HCT116 (cell line): ENCODE data around the gene PRR20D. TPM values are rescaled to one million over a fixed set of nuclear protein-coding genes. Genes with fewer than 3 reads are reported as not detected.
"Not testable (repeated sequence)": the region's sequence is repeated elsewhere in the genome, so short reads cannot be mapped to it uniquely, and the experiment has no call there.

Source experiments
- ATAC-seq: fragments of 200-7000 bp; cut with Tn5 transposase; 2 replicates; pipeline ENCODE4 v1.9.1; 2020; ENCODE audit warnings: mild to moderate bottlenecking, moderate library complexity
- BruUV-seq: library from RNA; stranded (reverse); fragments of 400-500 nt; replicated peaks from 2 replicates; lab custom pipeline; 2021; lab: Mats Ljungman, UMichigan
- CTCF ChIA-PET: fragments of 300-600 bp; sonication (Branson Sonifier 250); formaldehyde crosslinking; loops from one replicate; lab custom pipeline; 2021; ENCODE audit warnings: antibody characterized with exemption; lab: Charles Lee
- POLR2A ChIA-PET: fragments of 300-600, 350-600 bp; sonication (Branson Sonifier 250); formaldehyde crosslinking; loops from one replicate; lab custom pipeline; 2021; ENCODE audit warnings: antibody characterized with exemption; lab: Charles Lee
- RAD21 ChIA-PET, 2 experiments: fragments of 300-600 bp; sonication (Branson Sonifier 250); formaldehyde crosslinking; loops; one replicate each; lab custom pipeline; 2023; ENCODE audit warnings: low total read pairs in 2 of 2; ENCODE audit not compliant: uncharacterized antibody in 2 of 2, unreplicated experiment in 2 of 2, low non-redundant PET in 1 of 2; lab: Charles Lee
- DNase-seq: peaks from one replicate; pipeline ENCODE4 v3.0.0-alpha.2; 2010; ENCODE audit warnings: low read depth, low spot score
- H2AFZ ChIP-seq: fragments of 200-600 bp; shearing (Covaris generic), sonication (generic); 2 replicates; pipeline ENCODE4 v1.6.1; 2017; ENCODE audit warnings: low read depth, mixed run types, mixed read lengths, antibody characterized with exemption, low read length; ENCODE audit not compliant: poor library complexity, severe bottlenecking
- H3K27ac ChIP-seq: 2 replicates; pipeline ENCODE4 v1.5.1; 2012; ENCODE audit warnings: low read depth, low read length
- H3K27me3 ChIP-seq: fragments of 200-600 bp; sonication (generic); 2 replicates; pipeline ENCODE4 v1.6.1; 2016; ENCODE audit warnings: mixed run types, low read length, mixed read lengths; ENCODE audit not compliant: insufficient read depth
- H3K36me3 ChIP-seq, 2 experiments: fragments of 200-500 bp in 1 of 2; fragments of 200-600 bp in 1 of 2; sonication (Bioruptor generic) in 1 of 2; sonication (generic) in 1 of 2; 2 replicates each; pipeline versions ENCODE4 v1.5.1 to v1.6.1; 2014 to 2016; ENCODE audit warnings: low read length in 2 of 2, inconsistent platforms in 1 of 2, mixed read lengths in 1 of 2, mixed run types in 1 of 2; ENCODE audit not compliant: insufficient read depth in 2 of 2, control insufficient read depth in 1 of 2
- H3K4me1 ChIP-seq, 2 experiments: fragments of 200-600 bp in 1 of 2; sonication (generic) in 1 of 2; 2 replicates each; pipeline versions ENCODE4 v1.5.1 to v1.6.1; 2012 to 2017; ENCODE audit warnings: low read length in 2 of 2, inconsistent platforms in 1 of 2, mild to moderate bottlenecking in 1 of 2, mixed read lengths in 1 of 2, mixed run types in 1 of 2, moderate library complexity in 1 of 2; ENCODE audit not compliant: insufficient read depth in 2 of 2, control insufficient read depth in 1 of 2
- H3K4me2 ChIP-seq: fragments of 200-600 bp; sonication (generic); 2 replicates; pipeline ENCODE4 v1.6.1; 2017; ENCODE audit warnings: mixed run types, low read length, mixed read lengths
- H3K4me3 ChIP-seq, 2 experiments: fragments of 200-600 bp in 1 of 2; sonication (generic) in 1 of 2; replicated peaks in 1 of 2; 2 replicates each; pipeline ENCODE4 v1.5.1; 2011 to 2016; ENCODE audit warnings: low read length in 2 of 2, control low read depth in 1 of 2, low read depth in 1 of 2, mild to moderate bottlenecking in 1 of 2, mixed read lengths in 1 of 2, mixed run types in 1 of 2
- H3K79me2 ChIP-seq: fragments of 200-600 bp; sonication (generic); 2 replicates; pipeline ENCODE4 v1.6.1; 2017; ENCODE audit warnings: mild to moderate bottlenecking, mixed run types, low read length, moderate library complexity, mixed read lengths; ENCODE audit not compliant: insufficient read depth
- H3K9ac ChIP-seq: fragments of 200-600 bp; sonication (generic); 2 replicates; pipeline ENCODE4 v1.6.1; 2016; ENCODE audit warnings: low read length, mixed read lengths
- H3K9me2 ChIP-seq: fragments of 200-600 bp; sonication (generic), shearing (Covaris generic); 2 replicates; pipeline ENCODE4 v1.6.1; 2017; ENCODE audit warnings: mixed run types, mild to moderate bottlenecking, moderate library complexity; ENCODE audit not compliant: insufficient read depth
- H3K9me3 ChIP-seq, 2 experiments: fragments of 200-500 bp in 1 of 2; fragments of 200-600 bp in 1 of 2; sonication (Bioruptor generic) in 1 of 2; sonication (generic) in 1 of 2; 2 replicates each; pipeline ENCODE4 v1.6.1; 2014 to 2017; ENCODE audit warnings: low read length in 2 of 2, mixed read lengths in 2 of 2, inconsistent platforms in 1 of 2, low read depth in 1 of 2, mild to moderate bottlenecking in 1 of 2, mixed run types in 1 of 2, moderate library complexity in 1 of 2; ENCODE audit not compliant: control insufficient read depth in 1 of 2, insufficient read depth in 1 of 2
- H4K20me1 ChIP-seq: fragments of 200-600 bp; sonication (generic), shearing (Covaris generic); 2 replicates; pipeline ENCODE4 v1.6.1; 2017; ENCODE audit warnings: mixed run types, mild to moderate bottlenecking, moderate library complexity; ENCODE audit not compliant: insufficient read depth
- CBX3 ChIP-seq: IDR thresholded peaks from 2 replicates; pipeline ENCODE4 v1.6.1; 2012; ENCODE audit warnings: low read depth
- CEBPB ChIP-seq: IDR thresholded peaks from 2 replicates; pipeline ENCODE4 v1.6.1; 2012; ENCODE audit warnings: low read depth
- EGR1 ChIP-seq: IDR thresholded peaks from 2 replicates; pipeline ENCODE4 v1.6.1; 2012; ENCODE audit warnings: low read depth
- FOSL1 ChIP-seq: IDR thresholded peaks from 2 replicates; pipeline ENCODE4 v1.6.1; 2012; ENCODE audit warnings: low read depth
- RAD21 ChIP-seq: IDR thresholded peaks from 2 replicates; pipeline ENCODE4 v1.6.1; 2012; ENCODE audit warnings: low read depth, mild to moderate bottlenecking
- SIN3A ChIP-seq: IDR thresholded peaks from 2 replicates; pipeline ENCODE4 v1.6.1; 2012; ENCODE audit warnings: low read depth
- SP1 ChIP-seq: IDR thresholded peaks from 2 replicates; pipeline ENCODE4 v1.6.1; 2012; ENCODE audit warnings: low read depth
- YY1 ChIP-seq: IDR thresholded peaks from 2 replicates; pipeline ENCODE4 v1.6.1; 2011; ENCODE audit warnings: low read length, low read depth, moderate library complexity, mild to moderate bottlenecking; ENCODE audit not compliant: insufficient replicate concordance; ENCODE audit errors: extremely low read depth
- ZNF274 ChIP-seq: fragments of 200-500 bp; sonication (Bioruptor generic); IDR thresholded peaks from 2 replicates; pipeline ENCODE4 v1.6.1; 2014; ENCODE audit warnings: mild to moderate bottlenecking, low read depth, low read length, inconsistent platforms
- intact Hi-C: fragments of 100-400 bp; cut with micrococcal nuclease; formaldehyde crosslinking; loops from 2 replicates; pipeline ENCODE4 v1.10.0; 2022
- total RNA-seq: library from RNA; stranded (reverse); gene quantifications from one replicate; pipeline ENCODE4 v1.2.1, GENCODE V29; 2021; ENCODE audit not compliant: unreplicated experiment
- TF ChIP-seq, protein P1 (sequence below), 3 experiments: fragments of 200-600 bp in 1 of 3; sonication (generic) in 1 of 3; IDR thresholded peaks in 2 of 3; conservative IDR thresholded peaks in 1 of 3; 2 replicates each; pipeline ENCODE4 v1.5.1; 2012 to 2017; ENCODE audit warnings: low read depth in 2 of 3, low read length in 2 of 3, antibody characterized with exemption in 1 of 3, borderline replicate concordance in 1 of 3, control low read depth in 1 of 3, mild to moderate bottlenecking in 1 of 3, mixed read lengths in 1 of 3, mixed run types in 1 of 3, moderate library complexity in 1 of 3; ENCODE audit not compliant: insufficient read depth in 1 of 3
- TF ChIP-seq, protein P2 (sequence below): IDR thresholded peaks from 2 replicates; pipeline ENCODE4 v1.6.1; 2012; ENCODE audit warnings: low read depth
- TF ChIP-seq, protein P3 (sequence below): IDR thresholded peaks from 2 replicates; pipeline ENCODE4 v1.6.1; 2012

Gene PRR20D
- total RNA-seq, 1 experiment from 2014 or later = not detected

DNA sequence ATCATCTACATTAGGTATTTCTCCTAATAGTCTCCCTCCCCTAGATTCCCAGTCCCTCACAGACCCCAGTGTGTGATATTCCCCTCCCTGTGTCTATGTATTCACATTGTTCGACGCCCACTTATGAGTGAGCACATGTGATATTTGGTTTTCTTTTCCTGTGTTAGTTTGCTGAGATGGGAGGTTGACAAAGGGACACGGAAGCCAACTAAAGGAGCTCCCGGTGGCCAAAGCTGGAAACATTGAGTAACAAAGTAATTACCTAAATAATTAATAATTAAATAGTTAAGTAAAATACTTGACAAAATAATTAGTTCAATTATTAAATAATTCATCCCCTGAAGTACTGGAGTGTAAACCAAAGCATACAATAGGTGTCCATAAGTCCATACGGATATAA, 21.4 kb upstream of the PRR20D start:
- ChIA-PET POLR2A (no interaction called here), CTCF (no interaction called here), RAD21 (no interaction called here)
- no peak overlapping the region for H3K9ac ChIP-seq
- H3K9me3 ChIP-seq = peaks cover 8 to 16% of the 10 kb centered on the region in 2 experiments
- no peaks in the 10 kb centered on the region for H3K4me1 ChIP-seq
- intact Hi-C loops = no loop called here
- H3K36me3 ChIP-seq = no peaks in the 10 kb centered on the region
- H3K4me3 ChIP-seq = no peak overlapping the region
- no peaks in the 10 kb centered on the region for H3K79me2 ChIP-seq
- no peaks in the 10 kb centered on the region for H3K9me2 ChIP-seq
- TF ChIP-seq RAD21 (no peak), CEBPB (no peak), YY1 (no peak), FOSL1 (no peak), SIN3A (no peak), CBX3 (no peak), SP1 (no peak), EGR1 (no peak), ZNF274 (no peak)
- TF ChIP-seq, protein P1, sequence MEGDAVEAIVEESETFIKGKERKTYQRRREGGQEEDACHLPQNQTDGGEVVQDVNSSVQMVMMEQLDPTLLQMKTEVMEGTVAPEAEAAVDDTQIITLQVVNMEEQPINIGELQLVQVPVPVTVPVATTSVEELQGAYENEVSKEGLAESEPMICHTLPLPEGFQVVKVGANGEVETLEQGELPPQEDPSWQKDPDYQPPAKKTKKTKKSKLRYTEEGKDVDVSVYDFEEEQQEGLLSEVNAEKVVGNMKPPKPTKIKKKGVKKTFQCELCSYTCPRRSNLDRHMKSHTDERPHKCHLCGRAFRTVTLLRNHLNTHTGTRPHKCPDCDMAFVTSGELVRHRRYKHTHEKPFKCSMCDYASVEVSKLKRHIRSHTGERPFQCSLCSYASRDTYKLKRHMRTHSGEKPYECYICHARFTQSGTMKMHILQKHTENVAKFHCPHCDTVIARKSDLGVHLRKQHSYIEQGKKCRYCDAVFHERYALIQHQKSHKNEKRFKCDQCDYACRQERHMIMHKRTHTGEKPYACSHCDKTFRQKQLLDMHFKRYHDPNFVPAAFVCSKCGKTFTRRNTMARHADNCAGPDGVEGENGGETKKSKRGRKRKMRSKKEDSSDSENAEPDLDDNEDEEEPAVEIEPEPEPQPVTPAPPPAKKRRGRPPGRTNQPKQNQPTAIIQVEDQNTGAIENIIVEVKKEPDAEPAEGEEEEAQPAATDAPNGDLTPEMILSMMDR (IDR thresholded peaks at IDR 0.05 in 2 of 3, conservative IDR thresholded peaks at IDR 0.05 in 1 of 3; ENCODE audit: borderline replicate concordance in 1 of 3, insufficient read depth in 1 of 3, low read depth in 2 of 3, low read length in 2 of 3) = no peak
- TF ChIP-seq, protein P2, sequence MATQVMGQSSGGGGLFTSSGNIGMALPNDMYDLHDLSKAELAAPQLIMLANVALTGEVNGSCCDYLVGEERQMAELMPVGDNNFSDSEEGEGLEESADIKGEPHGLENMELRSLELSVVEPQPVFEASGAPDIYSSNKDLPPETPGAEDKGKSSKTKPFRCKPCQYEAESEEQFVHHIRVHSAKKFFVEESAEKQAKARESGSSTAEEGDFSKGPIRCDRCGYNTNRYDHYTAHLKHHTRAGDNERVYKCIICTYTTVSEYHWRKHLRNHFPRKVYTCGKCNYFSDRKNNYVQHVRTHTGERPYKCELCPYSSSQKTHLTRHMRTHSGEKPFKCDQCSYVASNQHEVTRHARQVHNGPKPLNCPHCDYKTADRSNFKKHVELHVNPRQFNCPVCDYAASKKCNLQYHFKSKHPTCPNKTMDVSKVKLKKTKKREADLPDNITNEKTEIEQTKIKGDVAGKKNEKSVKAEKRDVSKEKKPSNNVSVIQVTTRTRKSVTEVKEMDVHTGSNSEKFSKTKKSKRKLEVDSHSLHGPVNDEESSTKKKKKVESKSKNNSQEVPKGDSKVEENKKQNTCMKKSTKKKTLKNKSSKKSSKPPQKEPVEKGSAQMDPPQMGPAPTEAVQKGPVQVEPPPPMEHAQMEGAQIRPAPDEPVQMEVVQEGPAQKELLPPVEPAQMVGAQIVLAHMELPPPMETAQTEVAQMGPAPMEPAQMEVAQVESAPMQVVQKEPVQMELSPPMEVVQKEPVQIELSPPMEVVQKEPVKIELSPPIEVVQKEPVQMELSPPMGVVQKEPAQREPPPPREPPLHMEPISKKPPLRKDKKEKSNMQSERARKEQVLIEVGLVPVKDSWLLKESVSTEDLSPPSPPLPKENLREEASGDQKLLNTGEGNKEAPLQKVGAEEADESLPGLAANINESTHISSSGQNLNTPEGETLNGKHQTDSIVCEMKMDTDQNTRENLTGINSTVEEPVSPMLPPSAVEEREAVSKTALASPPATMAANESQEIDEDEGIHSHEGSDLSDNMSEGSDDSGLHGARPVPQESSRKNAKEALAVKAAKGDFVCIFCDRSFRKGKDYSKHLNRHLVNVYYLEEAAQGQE = no peak
- TF ChIP-seq, protein P3, sequence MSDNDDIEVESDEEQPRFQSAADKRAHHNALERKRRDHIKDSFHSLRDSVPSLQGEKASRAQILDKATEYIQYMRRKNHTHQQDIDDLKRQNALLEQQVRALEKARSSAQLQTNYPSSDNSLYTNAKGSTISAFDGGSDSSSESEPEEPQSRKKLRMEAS = no peak
- no TSS peak for BruUV-seq
- no peak overlapping the region for H3K4me2 ChIP-seq
- no peak overlapping the region for H2AFZ ChIP-seq
- H3K27ac ChIP-seq = no peak overlapping the region
- H4K20me1 ChIP-seq = no peaks in the 10 kb centered on the region
- H3K27me3 ChIP-seq = no peaks in the 10 kb centered on the region
- no peak for DNase-seq
- no peak for ATAC-seq

DNA sequence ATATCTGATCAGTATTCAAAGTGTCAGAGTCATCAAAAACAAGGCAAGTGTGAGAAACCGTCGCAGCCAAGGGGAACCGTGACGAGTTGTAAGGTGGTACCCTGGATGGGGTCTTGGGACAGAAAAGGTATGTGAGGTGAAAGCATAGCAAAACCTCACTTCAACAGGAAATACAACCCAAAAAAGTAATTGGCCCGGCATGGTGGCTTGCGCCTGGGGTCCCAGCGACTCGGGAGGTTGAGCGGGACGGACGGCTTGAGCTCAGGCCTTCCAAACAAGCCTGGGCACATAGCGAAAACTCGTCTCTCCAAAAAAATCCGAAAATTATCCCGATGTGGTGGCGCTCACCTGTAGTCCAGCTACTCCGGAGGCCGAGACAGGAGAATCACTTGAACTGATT, 20.7 kb upstream of the PRR20D start:
- H3K9me2 ChIP-seq, BruUV-seq, H4K20me1 ChIP-seq, H3K27me3 ChIP-seq, RAD21 ChIA-PET, CTCF ChIA-PET, H3K4me1 ChIP-seq, DNase-seq, H3K79me2 ChIP-seq, ATAC-seq, H3K27ac ChIP-seq, H2AFZ ChIP-seq, H3K36me3 ChIP-seq, H3K4me3 ChIP-seq, intact Hi-C loops, H3K9ac ChIP-seq, H3K4me2 ChIP-seq, POLR2A ChIA-PET: not testable (repeated sequence)
- H3K9me3 ChIP-seq = peaks cover 8 to 16% of the 10 kb centered on the region in 2 experiments
